ENCODE data around the gene TSPAN9.

Gene TSPAN9

DNA sequence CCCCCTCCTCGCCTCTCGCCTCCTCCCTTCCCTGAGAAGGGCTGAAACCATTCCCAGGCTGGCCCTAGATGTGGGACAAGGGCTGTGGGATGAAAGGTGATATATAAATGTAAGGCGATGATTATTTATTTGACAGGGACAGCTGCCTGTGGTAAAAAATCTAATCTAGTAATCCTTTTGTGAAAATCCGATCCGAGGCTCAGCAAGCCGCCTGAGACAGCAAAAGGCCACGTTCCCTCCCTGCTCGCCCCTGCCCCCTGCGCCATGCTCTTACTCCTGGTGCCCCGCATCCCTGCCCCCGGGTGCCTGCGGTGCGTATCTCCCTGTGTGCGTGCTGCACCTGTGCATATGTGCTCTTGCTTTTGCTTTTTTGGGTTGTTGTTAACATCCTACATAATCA lies 65.2 kb downstream of the TSPAN9 start:
- Histone ChIP-seq H3K27ac (replicated peaks) (no peak overlapping the region), H3K4me3 (replicated peaks; ENCODE audit: insufficient read depth, low read length) (no peak overlapping the region), H3K27me3 (ENCODE audit: insufficient read depth, poor library complexity, severe bottlenecking) (peaks cover 6% of the 10 kb centered on the region)
- TF ChIP-seq, protein P1, sequence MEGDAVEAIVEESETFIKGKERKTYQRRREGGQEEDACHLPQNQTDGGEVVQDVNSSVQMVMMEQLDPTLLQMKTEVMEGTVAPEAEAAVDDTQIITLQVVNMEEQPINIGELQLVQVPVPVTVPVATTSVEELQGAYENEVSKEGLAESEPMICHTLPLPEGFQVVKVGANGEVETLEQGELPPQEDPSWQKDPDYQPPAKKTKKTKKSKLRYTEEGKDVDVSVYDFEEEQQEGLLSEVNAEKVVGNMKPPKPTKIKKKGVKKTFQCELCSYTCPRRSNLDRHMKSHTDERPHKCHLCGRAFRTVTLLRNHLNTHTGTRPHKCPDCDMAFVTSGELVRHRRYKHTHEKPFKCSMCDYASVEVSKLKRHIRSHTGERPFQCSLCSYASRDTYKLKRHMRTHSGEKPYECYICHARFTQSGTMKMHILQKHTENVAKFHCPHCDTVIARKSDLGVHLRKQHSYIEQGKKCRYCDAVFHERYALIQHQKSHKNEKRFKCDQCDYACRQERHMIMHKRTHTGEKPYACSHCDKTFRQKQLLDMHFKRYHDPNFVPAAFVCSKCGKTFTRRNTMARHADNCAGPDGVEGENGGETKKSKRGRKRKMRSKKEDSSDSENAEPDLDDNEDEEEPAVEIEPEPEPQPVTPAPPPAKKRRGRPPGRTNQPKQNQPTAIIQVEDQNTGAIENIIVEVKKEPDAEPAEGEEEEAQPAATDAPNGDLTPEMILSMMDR (IDR thresholded peaks at IDR 0.05; ENCODE audit: insufficient read depth, low read length): no peak
- no peak for TF ChIP-seq POLR2AphosphoS5 (IDR thresholded peaks at IDR 0.05; ENCODE audit: low read depth)
- DNase-seq (ENCODE audit: low read depth in 1 of 2, low spot score in 1 of 2): no peak

GRCh38 chr12:3144495-3144894 lies 67.3 kb downstream of the TSPAN9 start:
- Histone ChIP-seq H3K27me3 (ENCODE audit: insufficient read depth, poor library complexity, severe bottlenecking) (peaks cover 5% of the 10 kb centered on the region), H3K4me3 (replicated peaks; ENCODE audit: insufficient read depth, low read length) (no peak overlapping the region), H3K27ac (replicated peaks) (no peak overlapping the region)
- TF ChIP-seq, protein P1 (IDR thresholded peaks at IDR 0.05; ENCODE audit: insufficient read depth, low read length): no peak
- TF ChIP-seq, protein P2, sequence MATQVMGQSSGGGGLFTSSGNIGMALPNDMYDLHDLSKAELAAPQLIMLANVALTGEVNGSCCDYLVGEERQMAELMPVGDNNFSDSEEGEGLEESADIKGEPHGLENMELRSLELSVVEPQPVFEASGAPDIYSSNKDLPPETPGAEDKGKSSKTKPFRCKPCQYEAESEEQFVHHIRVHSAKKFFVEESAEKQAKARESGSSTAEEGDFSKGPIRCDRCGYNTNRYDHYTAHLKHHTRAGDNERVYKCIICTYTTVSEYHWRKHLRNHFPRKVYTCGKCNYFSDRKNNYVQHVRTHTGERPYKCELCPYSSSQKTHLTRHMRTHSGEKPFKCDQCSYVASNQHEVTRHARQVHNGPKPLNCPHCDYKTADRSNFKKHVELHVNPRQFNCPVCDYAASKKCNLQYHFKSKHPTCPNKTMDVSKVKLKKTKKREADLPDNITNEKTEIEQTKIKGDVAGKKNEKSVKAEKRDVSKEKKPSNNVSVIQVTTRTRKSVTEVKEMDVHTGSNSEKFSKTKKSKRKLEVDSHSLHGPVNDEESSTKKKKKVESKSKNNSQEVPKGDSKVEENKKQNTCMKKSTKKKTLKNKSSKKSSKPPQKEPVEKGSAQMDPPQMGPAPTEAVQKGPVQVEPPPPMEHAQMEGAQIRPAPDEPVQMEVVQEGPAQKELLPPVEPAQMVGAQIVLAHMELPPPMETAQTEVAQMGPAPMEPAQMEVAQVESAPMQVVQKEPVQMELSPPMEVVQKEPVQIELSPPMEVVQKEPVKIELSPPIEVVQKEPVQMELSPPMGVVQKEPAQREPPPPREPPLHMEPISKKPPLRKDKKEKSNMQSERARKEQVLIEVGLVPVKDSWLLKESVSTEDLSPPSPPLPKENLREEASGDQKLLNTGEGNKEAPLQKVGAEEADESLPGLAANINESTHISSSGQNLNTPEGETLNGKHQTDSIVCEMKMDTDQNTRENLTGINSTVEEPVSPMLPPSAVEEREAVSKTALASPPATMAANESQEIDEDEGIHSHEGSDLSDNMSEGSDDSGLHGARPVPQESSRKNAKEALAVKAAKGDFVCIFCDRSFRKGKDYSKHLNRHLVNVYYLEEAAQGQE (IDR thresholded peaks at IDR 0.05; ENCODE audit: insufficient replicate concordance, low read depth): no peak
- no peak for TF ChIP-seq POLR2AphosphoS5 (IDR thresholded peaks at IDR 0.05; ENCODE audit: low read depth)
- DNase-seq (ENCODE audit: low read depth in 1 of 2, low spot score in 1 of 2): no peak

DNA sequence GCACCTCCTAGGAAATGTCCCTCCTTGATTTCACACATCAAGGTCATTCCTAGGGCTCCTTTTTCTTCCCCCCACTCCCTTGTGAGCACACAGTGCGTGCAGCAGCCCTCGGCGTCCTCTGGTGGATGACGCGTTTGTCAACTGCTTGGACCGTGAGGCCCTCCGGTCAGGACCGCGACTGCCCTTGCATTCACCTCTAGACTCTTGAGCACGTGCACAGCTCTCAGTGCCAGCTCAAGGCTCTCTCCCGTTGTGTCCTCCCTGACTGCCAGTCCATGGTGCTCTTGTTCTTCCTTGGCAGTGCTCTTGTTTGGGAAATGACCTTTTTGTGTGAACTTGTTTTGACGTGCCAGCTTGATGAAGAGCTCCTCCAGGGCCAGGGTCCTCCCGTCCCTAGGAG lies 67.9 kb downstream of the TSPAN9 start:
- no peak for DNase-seq (ENCODE audit: low read depth in 1 of 2, low spot score in 1 of 2)
- Histone ChIP-seq H3K27me3 (ENCODE audit: insufficient read depth, poor library complexity, severe bottlenecking) (peaks cover 2% of the 10 kb centered on the region), H3K27ac (replicated peaks) (no peak overlapping the region), H3K4me3 (replicated peaks; ENCODE audit: insufficient read depth, low read length) (no peak overlapping the region)
- no peak for TF ChIP-seq SPI1 (IDR thresholded peaks at IDR 0.05; ENCODE audit: borderline replicate concordance, low read depth)
- TF ChIP-seq POLR2AphosphoS5 (IDR thresholded peaks at IDR 0.05; ENCODE audit: low read depth): no peak
- TF ChIP-seq, protein P2 (IDR thresholded peaks at IDR 0.05; ENCODE audit: insufficient replicate concordance, low read depth): no peak
- no peak for TF ChIP-seq GABPA (IDR thresholded peaks at IDR 0.05; ENCODE audit: low read depth)
- TF ChIP-seq, protein P1 (IDR thresholded peaks at IDR 0.05; ENCODE audit: insufficient read depth, low read length): no peak

DNA sequence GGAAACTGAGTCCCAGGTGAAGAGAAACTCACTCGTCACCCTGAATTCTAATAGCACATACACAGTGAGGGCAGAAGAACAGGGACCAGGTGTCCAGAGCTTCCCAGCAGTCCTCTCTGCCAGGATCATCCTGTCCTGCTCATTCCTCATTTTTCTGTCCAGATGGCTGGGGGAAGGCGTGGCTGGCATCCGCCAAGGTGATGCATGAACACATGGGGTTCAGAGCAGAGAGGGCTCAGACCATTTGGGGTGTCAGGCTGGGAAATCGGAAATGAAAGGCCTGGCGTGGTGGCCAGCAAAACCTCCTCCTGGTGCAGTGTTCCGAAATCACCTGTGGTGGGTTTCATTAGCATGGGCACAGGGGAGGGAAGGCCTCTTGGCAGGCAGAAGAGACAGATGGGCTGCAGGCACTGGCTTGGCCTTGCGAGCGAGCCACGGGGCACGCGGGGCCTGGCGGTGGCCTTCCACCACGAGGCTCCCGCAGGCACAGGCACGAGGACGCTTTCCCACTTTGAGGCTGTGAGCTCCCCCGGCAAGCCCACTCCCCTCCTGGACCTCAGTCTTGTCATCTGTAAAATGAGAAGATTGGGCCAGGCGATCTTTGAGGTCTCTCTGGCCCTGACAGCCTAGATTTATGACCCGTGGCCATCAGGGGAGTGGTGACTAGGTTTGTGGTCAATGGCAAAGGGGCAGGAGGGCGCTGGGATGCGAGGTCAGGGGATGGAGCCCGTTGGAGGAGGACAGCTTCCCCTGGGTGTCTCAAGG lies 68.5 kb downstream of the TSPAN9 start:
- peaks cover 2% of the 10 kb centered on the region for H3K27me3 ChIP-seq (ENCODE audit: insufficient read depth, poor library complexity, severe bottlenecking)
- no peak for DNase-seq (ENCODE audit: low read depth in 1 of 2, low spot score in 1 of 2)
- H3K4me3 ChIP-seq (replicated peaks; ENCODE audit: insufficient read depth, low read length): no peak overlapping the region
- TF ChIP-seq POLR2AphosphoS5 (IDR thresholded peaks at IDR 0.05; ENCODE audit: low read depth): no peak
- TF ChIP-seq GABPA (IDR thresholded peaks at IDR 0.05; ENCODE audit: low read depth): no peak
- no peak for TF ChIP-seq SPI1 (IDR thresholded peaks at IDR 0.05; ENCODE audit: borderline replicate concordance, low read depth)
- TF ChIP-seq, protein P2 (IDR thresholded peaks at IDR 0.05; ENCODE audit: insufficient replicate concordance, low read depth): no peak
- TF ChIP-seq, protein P1 (IDR thresholded peaks at IDR 0.05; ENCODE audit: insufficient read depth, low read length): no peak
- no peak overlapping the region for H3K27ac ChIP-seq (replicated peaks)
